Measurements from ENCODE around the gene NCMAP. TPM values are rescaled to one million over a fixed set of nuclear protein-coding genes. Genes with fewer than 3 reads are reported as not detected.
A peak's percentile ranks its signal among the peaks of the same experiment; 100 is the strongest.

The NCMAP gene
- polyA plus RNA-seq, 1 donor (not counting 4 experiments of a cell fraction or from before 2014, with no cell fraction given) = 0.05 TPM

GRCh38 chr1:24562625-24563024 lies 6.7 kb downstream of the NCMAP start:
- no peak overlapping the region for H3K27ac ChIP-seq (ENCODE audit: control insufficient read depth, insufficient read depth, low read length)
- H3K9me1 ChIP-seq (ENCODE audit: control insufficient read depth, extremely low read depth, insufficient read depth, low read length) = no peaks in the 10 kb centered on the region
- H3K36me3 ChIP-seq (ENCODE audit: control insufficient read depth in 2 of 2, extremely low read depth in 1 of 2, insufficient read depth in 2 of 2, low read length in 2 of 2) = no peaks in the 10 kb centered on the region
- H3K27me3 ChIP-seq (ENCODE audit: control insufficient read depth, extremely low read depth, insufficient read depth, low read length) = no peaks in the 10 kb centered on the region
- H4K20me1 ChIP-seq (ENCODE audit: control insufficient read depth, extremely low read depth, insufficient read depth, low read length) = no peaks in the 10 kb centered on the region
- peaks cover 22% of the 10 kb centered on the region for H3K4me1 ChIP-seq (ENCODE audit: control insufficient read depth, extremely low read depth, insufficient read depth, low read length)
- no peak overlapping the region for H2AFZ ChIP-seq (ENCODE audit: control insufficient read depth, low read length)
- no peak overlapping the region for H3K4me3 ChIP-seq (ENCODE audit: control insufficient read depth in 2 of 3, extremely low read depth in 1 of 3, insufficient read depth in 2 of 3, low read depth in 1 of 3, low read length in 3 of 3)
- TF ChIP-seq EZH2 (IDR thresholded peaks at IDR 0.05; ENCODE audit: low read length) = no peak
- peak overlapping the region; percentile 56 for H3K4me2 ChIP-seq (ENCODE audit: control insufficient read depth, extremely low read depth, insufficient read depth, low read depth, low read length)
- no peak for FAIRE-seq
- no peak for DNase-seq (ENCODE audit: low read depth, low spot score)
- H3K79me2 ChIP-seq (ENCODE audit: control insufficient read depth, insufficient read depth, low read length) = no peaks in the 10 kb centered on the region
- H3K9me3 ChIP-seq (ENCODE audit: control insufficient read depth, low read depth, low read length) = no peaks in the 10 kb centered on the region
- dilution Hi-C loops (cut with MboI; ENCODE audit: extremely low pct_ligation_motif_present, low sequenced_read_pairs) = no loop called here
- no peak overlapping the region for H3K9ac ChIP-seq (ENCODE audit: control insufficient read depth, extremely low read depth, insufficient read depth, low read length)

GRCh38 chr1:24564695-24565094 lies 8.8 kb downstream of the NCMAP start:
- TF ChIP-seq EZH2 (IDR thresholded peaks at IDR 0.05; ENCODE audit: low read length) = no peak
- no peak for TF ChIP-seq CTCF (optimal IDR thresholded peaks at IDR 0.05 in 1 of 3, IDR thresholded peaks at IDR 0.05 in 1 of 3, conservative IDR thresholded peaks at IDR 0.05 in 1 of 3; ENCODE audit: extremely low read depth in 1 of 3, insufficient read depth in 2 of 3, low read length in 3 of 3)
- dilution Hi-C loops (cut with MboI; ENCODE audit: extremely low pct_ligation_motif_present, low sequenced_read_pairs) = no loop called here
- Histone ChIP-seq H3K4me2 (ENCODE audit: control insufficient read depth, extremely low read depth, insufficient read depth, low read depth, low read length) (no peak overlapping the region), H3K4me3 (ENCODE audit: control insufficient read depth in 2 of 3, extremely low read depth in 1 of 3, insufficient read depth in 2 of 3, low read depth in 1 of 3, low read length in 3 of 3) (no peak overlapping the region), H3K4me1 (ENCODE audit: control insufficient read depth, extremely low read depth, insufficient read depth, low read length) (peaks cover 27% of the 10 kb centered on the region), H2AFZ (ENCODE audit: control insufficient read depth, low read length) (no peak overlapping the region), H4K20me1 (ENCODE audit: control insufficient read depth, extremely low read depth, insufficient read depth, low read length) (no peaks in the 10 kb centered on the region), H3K9me1 (ENCODE audit: control insufficient read depth, extremely low read depth, insufficient read depth, low read length) (no peaks in the 10 kb centered on the region), H3K9me3 (ENCODE audit: control insufficient read depth, low read depth, low read length) (no peaks in the 10 kb centered on the region), H3K27me3 (ENCODE audit: control insufficient read depth, extremely low read depth, insufficient read depth, low read length) (no peaks in the 10 kb centered on the region), H3K79me2 (ENCODE audit: control insufficient read depth, insufficient read depth, low read length) (no peaks in the 10 kb centered on the region), H3K9ac (ENCODE audit: control insufficient read depth, extremely low read depth, insufficient read depth, low read length) (no peak overlapping the region), H3K27ac (ENCODE audit: control insufficient read depth, insufficient read depth, low read length) (no peak overlapping the region), H3K36me3 (ENCODE audit: control insufficient read depth in 2 of 2, extremely low read depth in 1 of 2, insufficient read depth in 2 of 2, low read length in 2 of 2) (no peaks in the 10 kb centered on the region)
- FAIRE-seq (no peak), DNase-seq (ENCODE audit: low read depth, low spot score) (no peak)

- H3K9ac ChIP-seq (ENCODE audit: control insufficient read depth, extremely low read depth, insufficient read depth, low read length) = no peak overlapping the region
- H3K9me1 ChIP-seq (ENCODE audit: control insufficient read depth, extremely low read depth, insufficient read depth, low read length) = no peaks in the 10 kb centered on the region
- H3K36me3 ChIP-seq (ENCODE audit: control insufficient read depth in 2 of 2, extremely low read depth in 1 of 2, insufficient read depth in 2 of 2, low read length in 2 of 2) = no peaks in the 10 kb centered on the region
- H3K4me2 ChIP-seq (ENCODE audit: control insufficient read depth, extremely low read depth, insufficient read depth, low read depth, low read length) = peak overlapping the region; percentile 18
- H2AFZ ChIP-seq (ENCODE audit: control insufficient read depth, low read length) = no peak overlapping the region
- no peaks in the 10 kb centered on the region for H3K79me2 ChIP-seq (ENCODE audit: control insufficient read depth, insufficient read depth, low read length)
- TF ChIP-seq EZH2 (IDR thresholded peaks at IDR 0.05; ENCODE audit: low read length) (no peak), CTCF (optimal IDR thresholded peaks at IDR 0.05 in 1 of 3, IDR thresholded peaks at IDR 0.05 in 1 of 3, conservative IDR thresholded peaks at IDR 0.05 in 1 of 3; ENCODE audit: extremely low read depth in 1 of 3, insufficient read depth in 2 of 3, low read length in 3 of 3) (no peak)
- H3K4me1 ChIP-seq (ENCODE audit: control insufficient read depth, extremely low read depth, insufficient read depth, low read length) = peaks cover 27% of the 10 kb centered on the region
- no peak overlapping the region for H3K4me3 ChIP-seq (ENCODE audit: control insufficient read depth in 2 of 3, extremely low read depth in 1 of 3, insufficient read depth in 2 of 3, low read depth in 1 of 3, low read length in 3 of 3)
- dilution Hi-C loops (cut with MboI; ENCODE audit: extremely low pct_ligation_motif_present, low sequenced_read_pairs) = no loop called here
- H3K9me3 ChIP-seq (ENCODE audit: control insufficient read depth, low read depth, low read length) = no peaks in the 10 kb centered on the region
- no peaks in the 10 kb centered on the region for H3K27me3 ChIP-seq (ENCODE audit: control insufficient read depth, extremely low read depth, insufficient read depth, low read length)
- FAIRE-seq (no peak), DNase-seq (ENCODE audit: low read depth, low spot score) (no peak)
- H4K20me1 ChIP-seq (ENCODE audit: control insufficient read depth, extremely low read depth, insufficient read depth, low read length) = no peaks in the 10 kb centered on the region
- no peak overlapping the region for H3K27ac ChIP-seq (ENCODE audit: control insufficient read depth, insufficient read depth, low read length)
Observed at GRCh38 chr1:24566236-24566867, 10.5 kb downstream of the NCMAP start.

Data from keratinocyte (primary cell).